Esophagus muscularis mucosa (tissue), 4 donors: ENCODE data around the gene DMD. TPM values are rescaled to one million over a fixed set of nuclear protein-coding genes. Genes with fewer than 3 reads are reported as not detected.

Experiments
- DNase-seq: peaks from one replicate; pipeline ENCODE4 v3.0.0-alpha.2; 2017; ENCODE audit errors: extremely low spot score
- H3K27ac ChIP-seq, 4 donors: fragments of 200-600 bp; sonication (generic); replicated peaks in 1 of 4; 1 replicate in 3 of 4; 2 replicates in 1 of 4; pipeline ENCODE4 v1.5.1; 2016 to 2019; ENCODE audit warnings: mild to moderate bottlenecking in 1 of 4
- H3K27me3 ChIP-seq, 4 donors: fragments of 200-600 bp; sonication (generic); one replicate each; pipeline versions ENCODE4 v1.5.1 to v1.6.0; 2016 to 2019
- H3K36me3 ChIP-seq, 4 donors: fragments of 200-600 bp; sonication (generic); one replicate each; pipeline ENCODE4 v1.5.1; 2016 to 2019
- H3K4me1 ChIP-seq, 4 donors: fragments of 200-600 bp; sonication (generic); one replicate each; pipeline ENCODE4 v1.5.1; 2016 to 2019
- H3K4me3 ChIP-seq, 4 donors: fragments of 200-600 bp; sonication (generic); 1 replicate in 2 of 4; 2 replicates in 2 of 4; pipeline ENCODE4 v1.5.1; 2016 to 2019; ENCODE audit warnings: mild to moderate bottlenecking in 4 of 4, moderate library complexity in 1 of 4
- H3K9me3 ChIP-seq, 4 donors: fragments of 200-600 bp; sonication (generic); 1 replicate in 3 of 4; 2 replicates in 1 of 4; pipeline ENCODE4 v1.5.1; 2016 to 2019
- CTCF ChIP-seq, 3 experiments: fragments of 200-600 bp in 2 of 3; fragments of 450-650 bp in 1 of 3; sonication (generic) in 2 of 3; IDR thresholded peaks; one replicate each; pipeline ENCODE4 v1.5.1; 2017 to 2019; ENCODE audit warnings: antibody characterized with exemption in 3 of 3, mild to moderate bottlenecking in 2 of 3, moderate library complexity in 1 of 3
- EP300 ChIP-seq: sonication (generic); formaldehyde crosslinking; IDR thresholded peaks from one replicate; pipeline ENCODE4 v1.6.1; 2017; ENCODE audit warnings: antibody characterized with exemption
- POLR2A ChIP-seq: fragments of 450-650 bp; IDR thresholded peaks from one replicate; pipeline ENCODE4 v1.6.1; 2017; ENCODE audit warnings: antibody characterized with exemption, moderate library complexity, mild to moderate bottlenecking, low read depth
- POLR2AphosphoS5 ChIP-seq, 2 donors: sonication (generic); formaldehyde crosslinking; IDR thresholded peaks; one replicate each; pipeline ENCODE4 v1.6.1; 2017; ENCODE audit warnings: antibody characterized with exemption in 2 of 2
- WGBS: methylation state at CpG from one replicate; pipeline ENCODE4 v1.1.5; 2018; 5-methylcytosine and 5-hydroxymethylcytosine counted together
- intact Hi-C: fragments of 100-400 bp; cut with DNase I; formaldehyde crosslinking; loops from one replicate; pipeline ENCODE4 v1.15.1; 2023
- total RNA-seq, 4 donors: library from RNA; depleted of rRNA; stranded (reverse); fragments of >200 nt; gene quantifications; one replicate each; pipeline versions ENCODE4 v1.1.0 to v1.2.1, GENCODE V29; 2016

Gene DMD
- total RNA-seq, 4 donors from 2014 or later: 127 to 210 (median 188) TPM

- no peaks in the 10 kb centered on the region for H3K27me3 ChIP-seq
- intact Hi-C loops: no loop called here
- TF ChIP-seq POLR2A: no peak
- no peak for TF ChIP-seq CTCF (IDR thresholded peaks at IDR 0.05)
- TF ChIP-seq POLR2AphosphoS5 (IDR thresholded peaks at IDR 0.05): no peak
- TF ChIP-seq EP300: no peak
- WGBS: 62% methylated on average over 2 of the region's 2 CpGs
- no peaks in the 10 kb centered on the region for H3K9me3 ChIP-seq
- no peaks in the 10 kb centered on the region for H3K36me3 ChIP-seq
- no peak for DNase-seq
- no peak overlapping the region for H3K27ac ChIP-seq
- H3K4me1 ChIP-seq: no peaks in the 10 kb centered on the region
- no peak overlapping the region for H3K4me3 ChIP-seq
Observed at GRCh38 chrX:31550158-31550557, 1661.2 kb downstream of the DMD start.

- H3K4me1 ChIP-seq: no peaks in the 10 kb centered on the region
- H3K36me3 ChIP-seq: no peaks in the 10 kb centered on the region
- no peak for DNase-seq
- no peaks in the 10 kb centered on the region for H3K9me3 ChIP-seq
- intact Hi-C loops: no loop called here
- WGBS: 48% methylated on average over 3 of the region's 3 CpGs
- TF ChIP-seq POLR2A (no peak), EP300 (no peak), CTCF (IDR thresholded peaks at IDR 0.05) (no peak), POLR2AphosphoS5 (IDR thresholded peaks at IDR 0.05) (no peak)
- no peak overlapping the region for H3K4me3 ChIP-seq
- H3K27ac ChIP-seq: no peak overlapping the region
- no peaks in the 10 kb centered on the region for H3K27me3 ChIP-seq
Observed at GRCh38 chrX:31547816-31548215, 1663.5 kb downstream of the DMD start.

GRCh38 chrX:31547416-31547815 lies 1663.9 kb downstream of the DMD start:
- H3K9me3 ChIP-seq: no peaks in the 10 kb centered on the region
- no peaks in the 10 kb centered on the region for H3K4me1 ChIP-seq
- no peaks in the 10 kb centered on the region for H3K36me3 ChIP-seq
- 87% methylated on average over 3 of the region's 3 CpGs for WGBS
- H3K27ac ChIP-seq: no peak overlapping the region
- TF ChIP-seq CTCF (IDR thresholded peaks at IDR 0.05) (no peak), EP300 (no peak), POLR2AphosphoS5 (IDR thresholded peaks at IDR 0.05) (no peak), POLR2A (no peak)
- no peaks in the 10 kb centered on the region for H3K27me3 ChIP-seq
- intact Hi-C loops: no loop called here
- H3K4me3 ChIP-seq: no peak overlapping the region
- DNase-seq: no peak

GRCh38 chrX:31546126-31546525 lies 1665.2 kb downstream of the DMD start:
- no peak for DNase-seq
- H3K36me3 ChIP-seq: no peaks in the 10 kb centered on the region
- intact Hi-C loops: no loop called here
- no peaks in the 10 kb centered on the region for H3K4me1 ChIP-seq
- H3K9me3 ChIP-seq: no peaks in the 10 kb centered on the region
- no peak overlapping the region for H3K4me3 ChIP-seq
- TF ChIP-seq POLR2AphosphoS5 (IDR thresholded peaks at IDR 0.05) (no peak), CTCF (IDR thresholded peaks at IDR 0.05) (no peak), EP300 (no peak), POLR2A (no peak)
- H3K27me3 ChIP-seq: no peaks in the 10 kb centered on the region
- H3K27ac ChIP-seq: no peak overlapping the region
- 50% methylated on average over 3 of the region's 3 CpGs for WGBS

GRCh38 chrX:31545726-31546125 lies 1665.6 kb downstream of the DMD start:
- no peak for TF ChIP-seq CTCF (IDR thresholded peaks at IDR 0.05)
- no peak for TF ChIP-seq POLR2AphosphoS5 (IDR thresholded peaks at IDR 0.05)
- no peak for TF ChIP-seq POLR2A
- no peak for TF ChIP-seq EP300
- H3K27ac ChIP-seq: no peak overlapping the region
- H3K4me1 ChIP-seq: no peaks in the 10 kb centered on the region
- DNase-seq: no peak
- WGBS: 83% methylated on average over 5 of the region's 5 CpGs
- H3K36me3 ChIP-seq: no peaks in the 10 kb centered on the region
- H3K4me3 ChIP-seq: no peak overlapping the region
- H3K9me3 ChIP-seq: no peaks in the 10 kb centered on the region
- no peaks in the 10 kb centered on the region for H3K27me3 ChIP-seq
- intact Hi-C loops: no loop called here
